Measurements from ENCODE around the gene FAXDC2.

GRCh38 chr5:154797762-154798161 is 52.6 kb downstream of the FAXDC2 start:
- TF ChIP-seq POLR2AphosphoS5 (IDR thresholded peaks at IDR 0.05; ENCODE audit: low read depth, low read length) = no peak
- no peak for TF ChIP-seq POLR2A (IDR thresholded peaks at IDR 0.05; ENCODE audit: low read depth, low read length)
- TF ChIP-seq TAF1 (IDR thresholded peaks at IDR 0.05; ENCODE audit: low read depth, low read length) = no peak
- no peak for TF ChIP-seq POU2F2 (IDR thresholded peaks at IDR 0.05; ENCODE audit: low read depth, low read length)
- TF ChIP-seq PAX5 (IDR thresholded peaks at IDR 0.05; ENCODE audit: insufficient read depth, low read length, severe bottlenecking) = no peak
- no peak for TF ChIP-seq SPI1 (IDR thresholded peaks at IDR 0.05; ENCODE audit: low read depth, low read length)
